Measurements from ENCODE around the gene RCSD1. TPM values are rescaled to one million over a fixed set of nuclear protein-coding genes. Genes with fewer than 3 reads are reported as not detected.

RCSD1 gene
- total RNA-seq, 1 donor = 1.3 TPM

DNA sequence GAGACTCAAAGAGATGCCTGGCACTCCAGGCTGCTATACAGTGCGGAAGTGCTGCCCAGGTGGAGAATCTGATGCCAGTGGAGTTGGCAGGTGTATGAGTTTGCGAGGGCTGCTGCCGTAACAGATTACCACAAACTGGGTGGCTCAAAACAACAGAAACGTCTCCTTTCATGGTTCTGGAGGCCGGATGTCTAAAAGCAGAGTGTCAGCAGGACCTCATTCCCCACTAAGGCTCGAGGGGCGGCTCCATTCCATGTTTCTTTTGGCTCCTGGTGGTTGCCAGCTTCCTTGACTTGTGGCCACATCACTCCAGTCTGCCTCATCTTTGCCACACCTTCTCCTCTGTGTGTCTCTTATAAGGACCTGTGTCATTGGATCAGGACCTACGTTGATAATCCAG lies 10.0 kb downstream of the RCSD1 start:
- no peak for DNase-seq (ENCODE audit: low read depth)
- no peak overlapping the region for H3K4me3 ChIP-seq (ENCODE audit: low read depth, low read length)
- no peak for TF ChIP-seq CTCF (IDR thresholded peaks at IDR 0.05; ENCODE audit: insufficient read depth, low read depth, low read length)

- no peak for DNase-seq (ENCODE audit: low read depth)
- H3K4me3 ChIP-seq (ENCODE audit: low read depth, low read length) = no peak overlapping the region
- TF ChIP-seq CTCF (IDR thresholded peaks at IDR 0.05; ENCODE audit: insufficient read depth, low read depth, low read length) = no peak
Observed at GRCh38 chr1:167641786-167642500, 11.9 kb downstream of the RCSD1 start.

DNA sequence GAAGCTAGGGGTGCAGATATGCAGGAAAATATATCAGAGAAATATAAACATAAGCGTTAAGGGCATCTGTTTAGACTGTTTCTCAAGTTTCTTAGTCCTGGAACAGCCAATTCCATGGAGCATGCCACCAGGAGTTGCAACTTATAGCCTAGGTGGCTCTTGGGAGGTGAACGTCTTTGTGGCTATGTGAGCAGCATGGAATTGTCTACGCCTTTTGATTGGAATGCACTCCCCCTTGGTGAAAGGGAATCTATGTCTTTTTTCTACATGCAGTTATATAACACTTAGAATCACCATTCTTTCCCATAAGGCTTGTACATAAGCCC lies 12.4 kb downstream of the RCSD1 start:
- no peak for TF ChIP-seq CTCF (IDR thresholded peaks at IDR 0.05; ENCODE audit: insufficient read depth, low read depth, low read length)
- H3K4me3 ChIP-seq (ENCODE audit: low read depth, low read length) = no peak overlapping the region
- no peak for DNase-seq (ENCODE audit: low read depth)

DNA sequence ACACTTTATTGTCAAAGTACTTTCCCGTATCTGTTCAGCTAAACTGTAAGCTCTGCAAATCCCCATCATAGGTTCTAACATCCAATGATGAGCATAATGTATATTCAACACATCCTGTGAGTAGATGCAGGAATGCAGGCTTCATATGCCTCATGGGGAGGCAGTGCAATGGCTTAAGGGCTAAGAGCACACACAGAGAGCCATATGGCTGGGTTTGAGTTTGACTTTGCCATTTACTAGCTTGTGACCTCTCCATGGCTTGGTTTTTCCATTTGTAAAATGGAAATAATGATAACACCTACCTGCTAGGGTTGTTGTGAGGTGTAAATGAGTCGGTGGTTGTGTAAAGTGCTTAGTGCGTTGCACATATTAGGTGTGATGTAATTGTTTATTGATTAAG lies 13.4 kb downstream of the RCSD1 start:
- no peak overlapping the region for H3K4me3 ChIP-seq (ENCODE audit: low read depth, low read length)
- DNase-seq (ENCODE audit: low read depth) = no peak
- no peak for TF ChIP-seq CTCF (IDR thresholded peaks at IDR 0.05; ENCODE audit: insufficient read depth, low read depth, low read length)

DNA sequence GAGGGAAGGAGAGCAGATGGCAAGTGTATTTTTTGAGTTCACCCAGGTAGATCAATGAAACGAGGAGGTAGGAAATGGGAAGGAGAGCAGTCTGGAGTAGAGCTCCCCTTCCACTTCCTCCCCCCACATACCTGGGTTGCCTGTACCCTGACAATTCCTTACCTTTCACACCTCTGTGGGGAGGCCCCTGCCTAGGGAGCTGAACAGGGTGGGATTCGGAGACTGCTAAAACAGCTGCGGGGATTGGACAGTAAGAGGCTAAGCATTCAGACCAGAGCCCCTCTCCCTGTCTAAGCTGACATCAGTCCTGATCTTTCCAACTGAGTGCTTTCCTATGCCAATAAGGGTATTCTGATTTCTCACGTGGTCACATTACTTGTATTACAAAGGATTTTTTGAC lies 14.5 kb downstream of the RCSD1 start:
- TF ChIP-seq CTCF (IDR thresholded peaks at IDR 0.05; ENCODE audit: insufficient read depth, low read depth, low read length) = no peak
- no peak for DNase-seq (ENCODE audit: low read depth)
- H3K4me3 ChIP-seq (ENCODE audit: low read depth, low read length) = no peak overlapping the region

DNA sequence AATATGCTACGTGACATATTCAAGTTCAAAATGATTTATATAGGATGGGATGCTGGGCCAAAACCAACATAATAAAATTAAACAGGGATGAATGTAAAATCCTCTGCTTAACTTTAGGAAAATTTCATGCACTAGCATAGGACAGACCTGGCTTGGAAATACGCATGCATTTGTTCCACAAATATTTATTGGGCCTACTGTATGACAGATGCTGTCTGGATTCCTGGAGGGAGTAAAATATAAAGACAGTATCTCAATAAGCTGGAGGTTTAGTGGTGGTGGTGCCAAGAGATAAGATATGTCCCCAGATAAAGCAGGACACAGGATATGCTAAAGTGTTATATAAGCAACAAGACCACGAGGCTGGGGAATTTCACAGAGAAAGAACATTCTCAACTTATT lies 15.1 kb downstream of the RCSD1 start:
- peak; percentile 61 for DNase-seq (ENCODE audit: low read depth)
- no peak overlapping the region for H3K4me3 ChIP-seq (ENCODE audit: low read depth, low read length)
- TF ChIP-seq CTCF (IDR thresholded peaks at IDR 0.05; ENCODE audit: insufficient read depth, low read depth, low read length) = no peak
